B cell (primary cell): ENCODE data around the gene FILIP1.

Source experiments
- EZH2 ChIP-seq: IDR thresholded peaks from 2 replicates; pipeline ENCODE4 v1.6.1; 2012; ENCODE audit warnings: borderline replicate concordance, low read depth, mild to moderate bottlenecking, moderate library complexity, low read length; ENCODE audit not compliant: insufficient read depth, poor library complexity, severe bottlenecking
- TF ChIP-seq, protein P1 (sequence below): fragments of 200-600 bp; IDR thresholded peaks from one replicate; pipeline ENCODE4 v1.8.0; 2022; ENCODE audit warnings: antibody characterized with exemption, mild to moderate bottlenecking

DNA sequence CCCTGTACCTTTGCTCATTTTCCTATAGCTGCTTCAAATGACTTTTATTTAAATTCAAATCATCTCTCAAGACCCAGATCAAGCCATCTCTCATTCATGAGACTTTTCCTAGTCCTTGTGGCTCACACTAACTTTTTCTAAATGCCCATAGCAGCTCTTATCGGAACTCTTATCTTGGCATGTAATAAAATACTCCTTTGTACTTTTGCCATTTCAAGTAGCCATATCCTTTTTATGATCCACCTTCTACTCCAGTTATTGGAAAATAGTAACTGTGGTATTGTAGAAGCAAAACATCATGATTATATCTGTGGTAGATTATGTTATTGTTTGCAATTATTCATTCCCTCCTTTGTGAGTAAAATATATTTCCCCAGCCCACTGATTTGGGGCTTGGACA lies 37.6 kb upstream of the FILIP1 start:
- TF ChIP-seq EZH2 = no peak
- TF ChIP-seq, protein P1, sequence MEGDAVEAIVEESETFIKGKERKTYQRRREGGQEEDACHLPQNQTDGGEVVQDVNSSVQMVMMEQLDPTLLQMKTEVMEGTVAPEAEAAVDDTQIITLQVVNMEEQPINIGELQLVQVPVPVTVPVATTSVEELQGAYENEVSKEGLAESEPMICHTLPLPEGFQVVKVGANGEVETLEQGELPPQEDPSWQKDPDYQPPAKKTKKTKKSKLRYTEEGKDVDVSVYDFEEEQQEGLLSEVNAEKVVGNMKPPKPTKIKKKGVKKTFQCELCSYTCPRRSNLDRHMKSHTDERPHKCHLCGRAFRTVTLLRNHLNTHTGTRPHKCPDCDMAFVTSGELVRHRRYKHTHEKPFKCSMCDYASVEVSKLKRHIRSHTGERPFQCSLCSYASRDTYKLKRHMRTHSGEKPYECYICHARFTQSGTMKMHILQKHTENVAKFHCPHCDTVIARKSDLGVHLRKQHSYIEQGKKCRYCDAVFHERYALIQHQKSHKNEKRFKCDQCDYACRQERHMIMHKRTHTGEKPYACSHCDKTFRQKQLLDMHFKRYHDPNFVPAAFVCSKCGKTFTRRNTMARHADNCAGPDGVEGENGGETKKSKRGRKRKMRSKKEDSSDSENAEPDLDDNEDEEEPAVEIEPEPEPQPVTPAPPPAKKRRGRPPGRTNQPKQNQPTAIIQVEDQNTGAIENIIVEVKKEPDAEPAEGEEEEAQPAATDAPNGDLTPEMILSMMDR = no peak
